ENCODE data around the gene A2ML1. TPM values are rescaled to one million over a fixed set of nuclear protein-coding genes. Genes with fewer than 3 reads are reported as not detected.
A peak's percentile ranks its signal among the peaks of the same experiment; 100 is the strongest.
"Not testable (repeated sequence)": the region's sequence is repeated elsewhere in the genome, so short reads cannot be mapped to it uniquely, and the experiment has no call there.

Gene A2ML1
- total RNA-seq, 1 donor from 2014 or later: 3.8 TPM

DNA sequence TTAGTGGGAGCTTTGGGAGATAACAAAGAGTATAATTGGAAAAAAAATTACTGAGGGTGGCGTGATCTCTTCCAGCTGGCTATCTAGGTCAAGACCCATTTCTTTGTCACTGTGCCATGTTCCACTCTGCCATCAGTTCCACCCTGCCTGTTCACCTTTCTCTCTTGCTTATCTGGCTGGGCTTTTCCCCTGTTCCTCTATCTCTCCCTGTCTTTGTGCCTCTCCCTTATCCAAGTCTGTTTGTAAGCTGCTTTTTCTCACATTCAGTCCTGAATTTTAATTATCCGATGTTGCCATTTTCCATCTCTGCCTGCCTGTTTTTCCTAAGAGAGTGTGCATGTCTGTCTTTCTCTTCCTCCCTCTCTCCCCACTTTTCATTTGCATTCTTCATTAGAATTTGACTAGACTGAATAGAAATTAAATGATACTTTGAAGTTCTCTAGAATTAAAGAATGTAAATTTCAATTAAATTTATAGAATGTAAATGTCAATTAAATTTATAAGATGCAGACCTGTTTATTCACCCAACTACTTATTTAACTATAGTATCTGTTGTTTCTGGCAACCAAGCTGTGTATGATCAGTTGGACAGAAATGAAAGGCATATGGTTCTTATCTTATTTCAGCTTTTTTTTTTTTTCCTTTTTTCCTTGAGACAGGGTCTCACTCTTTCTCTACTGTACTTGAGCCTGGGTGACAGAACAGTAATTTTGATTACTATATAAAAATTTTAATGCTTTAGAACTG lies 40.9 kb upstream of the A2ML1 start:
- Mint-ChIP-seq H3K4me1 (ENCODE audit: unreplicated experiment) (no peaks in the 10 kb centered on the region), H3K27ac (no peak overlapping the region), H3K4me3 (no peak overlapping the region), H3K36me3 (peaks cover 27% of the 10 kb centered on the region), H3K9me3 (no peaks in the 10 kb centered on the region), H3K27me3 (no peaks in the 10 kb centered on the region)
- TF ChIP-seq, protein P1, sequence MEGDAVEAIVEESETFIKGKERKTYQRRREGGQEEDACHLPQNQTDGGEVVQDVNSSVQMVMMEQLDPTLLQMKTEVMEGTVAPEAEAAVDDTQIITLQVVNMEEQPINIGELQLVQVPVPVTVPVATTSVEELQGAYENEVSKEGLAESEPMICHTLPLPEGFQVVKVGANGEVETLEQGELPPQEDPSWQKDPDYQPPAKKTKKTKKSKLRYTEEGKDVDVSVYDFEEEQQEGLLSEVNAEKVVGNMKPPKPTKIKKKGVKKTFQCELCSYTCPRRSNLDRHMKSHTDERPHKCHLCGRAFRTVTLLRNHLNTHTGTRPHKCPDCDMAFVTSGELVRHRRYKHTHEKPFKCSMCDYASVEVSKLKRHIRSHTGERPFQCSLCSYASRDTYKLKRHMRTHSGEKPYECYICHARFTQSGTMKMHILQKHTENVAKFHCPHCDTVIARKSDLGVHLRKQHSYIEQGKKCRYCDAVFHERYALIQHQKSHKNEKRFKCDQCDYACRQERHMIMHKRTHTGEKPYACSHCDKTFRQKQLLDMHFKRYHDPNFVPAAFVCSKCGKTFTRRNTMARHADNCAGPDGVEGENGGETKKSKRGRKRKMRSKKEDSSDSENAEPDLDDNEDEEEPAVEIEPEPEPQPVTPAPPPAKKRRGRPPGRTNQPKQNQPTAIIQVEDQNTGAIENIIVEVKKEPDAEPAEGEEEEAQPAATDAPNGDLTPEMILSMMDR (conservative IDR thresholded peaks at IDR 0.05): no peak
- DNase-seq (ENCODE audit: extremely low spot score, unreplicated experiment): no peak

DNA sequence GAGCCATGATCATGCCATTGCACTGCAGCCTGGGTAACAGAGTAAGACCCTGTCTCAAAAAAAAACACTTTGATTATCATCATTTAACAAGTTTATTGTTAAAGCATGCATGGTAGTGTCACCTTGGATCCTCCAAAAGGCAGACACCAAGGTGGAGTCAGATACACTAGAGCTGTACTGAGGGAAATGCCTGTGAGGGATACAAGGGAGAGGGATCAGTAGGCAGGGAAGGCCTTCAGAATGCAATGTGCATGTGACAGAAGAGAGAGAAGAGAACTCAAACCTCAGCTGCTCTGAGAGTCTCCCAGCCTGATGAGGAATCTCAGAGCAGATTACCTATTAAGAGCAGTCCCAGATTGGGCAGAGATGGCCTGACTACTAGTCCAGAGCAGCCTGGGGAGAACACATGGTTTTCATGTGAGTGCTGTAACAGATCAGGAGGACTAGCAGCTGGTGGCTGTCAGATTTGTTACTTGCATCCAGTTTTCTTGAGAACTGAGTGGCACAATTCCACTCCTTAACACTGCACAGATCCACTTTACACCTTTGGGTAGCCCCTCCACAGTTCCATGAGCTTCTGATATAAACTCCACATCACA lies 38.0 kb upstream of the A2ML1 start:
- H3K4me1 Mint-ChIP-seq (ENCODE audit: unreplicated experiment): no peaks in the 10 kb centered on the region
- no peak overlapping the region for H3K27ac Mint-ChIP-seq
- H3K36me3 Mint-ChIP-seq: peaks cover 19% of the 10 kb centered on the region
- DNase-seq (ENCODE audit: extremely low spot score, unreplicated experiment): no peak
- no peaks in the 10 kb centered on the region for H3K9me3 Mint-ChIP-seq
- peaks cover 10% of the 10 kb centered on the region for H3K27me3 Mint-ChIP-seq
- no peak overlapping the region for H3K4me3 Mint-ChIP-seq
- TF ChIP-seq, protein P1 (conservative IDR thresholded peaks at IDR 0.05): no peak

DNA sequence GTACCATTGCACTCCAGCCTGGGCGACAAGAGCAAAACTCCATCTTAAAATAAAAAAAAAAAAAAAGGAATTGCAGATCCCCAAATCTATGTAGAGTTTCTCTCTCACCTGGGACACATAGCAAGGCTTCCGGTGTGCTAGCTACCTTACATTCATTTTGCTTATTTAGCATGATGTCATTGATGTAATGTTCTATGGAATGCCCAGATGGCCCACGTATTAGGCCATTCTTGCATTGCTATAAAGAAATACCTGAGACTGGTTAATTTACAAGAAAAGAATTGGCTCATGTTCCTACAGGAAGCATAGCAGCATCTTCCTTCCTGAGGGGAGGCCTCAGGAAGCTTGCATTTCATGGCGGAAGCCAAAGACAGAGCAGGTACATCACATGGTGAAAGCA lies 36.9 kb upstream of the A2ML1 start:
- TF ChIP-seq, protein P1 (conservative IDR thresholded peaks at IDR 0.05): no peak
- Mint-ChIP-seq H3K4me1 (ENCODE audit: unreplicated experiment) (no peaks in the 10 kb centered on the region), H3K36me3 (peaks cover 15% of the 10 kb centered on the region), H3K4me3 (no peak overlapping the region), H3K9me3 (no peaks in the 10 kb centered on the region), H3K27me3 (peaks cover 14% of the 10 kb centered on the region), H3K27ac (no peak overlapping the region)
- DNase-seq (ENCODE audit: extremely low spot score, unreplicated experiment): no peak

DNA sequence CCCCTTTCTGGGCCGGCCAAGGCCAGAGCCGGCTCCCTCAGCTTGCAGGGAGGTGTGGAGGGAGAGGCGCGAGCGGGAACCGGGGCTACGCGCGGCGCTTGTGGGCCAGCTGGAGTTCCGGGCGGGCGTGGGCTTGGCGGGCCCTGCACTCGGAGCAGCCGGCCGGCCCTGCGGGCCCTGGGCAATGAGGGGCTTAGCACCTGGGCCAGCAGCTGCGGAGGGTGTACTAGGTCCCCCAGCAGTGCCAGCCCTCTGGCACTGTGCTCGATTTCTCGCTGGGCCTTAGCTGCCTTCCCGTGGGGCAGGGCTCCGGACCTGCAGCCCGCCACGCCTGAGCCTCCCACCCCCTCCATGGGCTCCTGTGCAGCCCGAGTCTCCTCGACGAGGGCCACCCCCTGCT lies 35.2 kb upstream of the A2ML1 start:
- peaks cover 14% of the 10 kb centered on the region for H3K36me3 Mint-ChIP-seq
- H3K9me3 Mint-ChIP-seq; H3K4me3 Mint-ChIP-seq; H3K27ac Mint-ChIP-seq; H3K4me1 Mint-ChIP-seq (ENCODE audit: unreplicated experiment); DNase-seq (ENCODE audit: extremely low spot score, unreplicated experiment): not testable (repeated sequence)
- peaks cover 14% of the 10 kb centered on the region for H3K27me3 Mint-ChIP-seq

DNA sequence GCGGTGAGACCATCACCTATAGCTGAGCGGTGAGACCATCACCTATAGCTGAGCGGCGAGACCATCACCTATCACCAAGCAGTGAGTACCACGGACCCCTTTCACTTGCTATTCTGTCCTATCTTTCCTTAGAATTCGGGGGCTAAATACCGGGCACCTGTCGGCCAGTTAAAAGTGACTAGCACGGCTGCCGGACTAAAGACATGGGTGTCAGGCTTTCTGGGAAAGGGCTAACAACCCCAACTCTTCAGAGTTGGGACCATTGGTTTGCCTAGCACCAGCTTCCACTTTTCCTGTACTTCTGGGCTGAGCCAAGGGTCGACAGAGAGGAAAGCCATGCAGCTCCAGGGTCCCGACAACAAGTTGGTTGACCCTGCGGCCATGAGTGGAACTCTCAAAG lies 33.7 kb upstream of the A2ML1 start:
- H3K9me3 Mint-ChIP-seq; H3K27ac Mint-ChIP-seq; H3K4me1 Mint-ChIP-seq (ENCODE audit: unreplicated experiment); DNase-seq (ENCODE audit: extremely low spot score, unreplicated experiment): not testable (repeated sequence)
- H3K27me3 Mint-ChIP-seq: peaks cover 14% of the 10 kb centered on the region
- peak overlapping the region; percentile 86 for H3K4me3 Mint-ChIP-seq
- peaks cover 11% of the 10 kb centered on the region for H3K36me3 Mint-ChIP-seq

DNA sequence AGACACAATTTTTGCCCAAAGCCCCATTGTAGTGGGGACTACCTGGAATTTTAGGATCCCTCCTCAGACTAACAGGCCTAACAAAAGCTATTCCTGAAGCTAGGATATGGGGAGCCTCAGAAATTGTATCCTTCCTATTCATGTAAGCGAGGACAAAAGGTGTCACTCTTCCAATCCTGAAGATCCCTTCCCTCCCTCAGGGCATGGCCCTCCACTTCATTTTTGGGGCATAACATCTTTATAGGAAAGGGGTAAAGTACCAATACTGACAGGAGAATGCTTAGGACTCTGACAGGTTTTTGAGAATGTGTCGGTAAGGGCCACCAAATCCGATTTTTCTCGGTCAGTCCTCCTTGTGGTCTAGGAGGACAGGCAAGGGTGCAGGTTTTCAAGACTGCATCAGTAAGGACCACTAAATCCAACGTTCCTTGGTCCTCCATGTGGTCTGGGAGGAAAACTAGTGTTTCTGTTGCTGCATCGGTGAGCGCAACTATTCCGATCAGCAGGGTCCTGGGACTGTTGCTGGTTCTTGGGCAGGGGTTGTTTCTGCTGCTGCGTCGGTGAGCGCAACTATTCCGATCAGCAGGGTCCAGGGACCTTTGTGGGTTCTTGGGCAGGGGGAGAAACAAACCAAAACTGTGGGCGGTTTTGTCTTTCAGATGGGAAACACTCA lies 32.9 kb upstream of the A2ML1 start:
- peaks cover 12% of the 10 kb centered on the region for H3K36me3 Mint-ChIP-seq
- not testable (repeated sequence) for H3K27ac Mint-ChIP-seq

DNA sequence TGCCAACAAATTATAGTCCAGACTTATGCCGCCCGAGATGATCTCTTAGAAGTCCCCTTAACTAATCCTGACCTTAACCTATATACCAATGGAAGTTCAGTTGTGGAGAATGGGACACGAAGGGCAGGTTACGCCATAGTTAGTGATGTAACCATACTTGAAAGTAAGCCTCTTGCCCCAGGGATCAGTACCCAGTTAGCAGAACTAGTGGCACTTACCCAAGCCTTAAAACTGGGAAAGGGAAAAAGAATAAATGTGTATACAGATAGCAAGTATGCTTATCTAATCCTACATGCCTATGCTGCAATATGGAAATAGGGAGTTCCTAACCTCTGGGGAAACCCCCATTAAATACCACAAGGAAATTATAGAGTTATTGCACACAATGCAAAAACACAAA lies 29.2 kb upstream of the A2ML1 start:
- H3K27me3 Mint-ChIP-seq: peaks cover 14% of the 10 kb centered on the region
- peaks cover 20% of the 10 kb centered on the region for H3K36me3 Mint-ChIP-seq
- not testable (repeated sequence) for H3K4me1 Mint-ChIP-seq (ENCODE audit: unreplicated experiment); H3K4me3 Mint-ChIP-seq; DNase-seq (ENCODE audit: extremely low spot score, unreplicated experiment); H3K27ac Mint-ChIP-seq; H3K9me3 Mint-ChIP-seq

More for the DNA sequence above, 32.9 kb upstream of the A2ML1 start:
- not testable (repeated sequence) for DNase-seq (ENCODE audit: extremely low spot score, unreplicated experiment); H3K9me3 Mint-ChIP-seq; H3K4me1 Mint-ChIP-seq (ENCODE audit: unreplicated experiment)
- H3K27me3 Mint-ChIP-seq: peaks cover 14% of the 10 kb centered on the region
- peak overlapping the region; percentile 86 for H3K4me3 Mint-ChIP-seq

DNA sequence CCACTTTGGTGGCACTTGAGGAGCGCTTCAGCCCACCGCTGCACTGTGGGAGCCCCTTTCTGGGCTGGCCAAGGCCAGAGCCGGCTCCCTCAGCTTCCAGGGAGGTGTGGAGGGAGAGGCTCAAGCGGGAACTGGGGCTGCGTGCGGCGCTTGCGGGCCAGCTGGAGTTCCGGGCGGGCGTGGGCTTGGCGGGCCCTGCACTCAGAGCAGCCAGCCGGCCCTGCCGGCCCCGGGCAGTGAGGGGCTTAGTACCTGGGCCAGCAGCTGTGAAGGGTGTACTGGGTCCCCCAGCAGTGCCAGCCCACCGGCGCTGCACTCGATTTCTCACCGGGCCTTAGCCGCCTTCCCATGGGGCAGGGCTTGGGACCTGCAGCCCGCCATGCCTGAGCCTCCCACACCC lies 27.8 kb upstream of the A2ML1 start:
- peaks cover 20% of the 10 kb centered on the region for H3K36me3 Mint-ChIP-seq
- H3K27ac Mint-ChIP-seq; H3K4me3 Mint-ChIP-seq; H3K27me3 Mint-ChIP-seq; H3K4me1 Mint-ChIP-seq (ENCODE audit: unreplicated experiment); DNase-seq (ENCODE audit: extremely low spot score, unreplicated experiment): not testable (repeated sequence)
- peaks cover 14% of the 10 kb centered on the region for H3K9me3 Mint-ChIP-seq

Measured in type B pancreatic cell (in vitro differentiated cells).